K562 (cell line): ENCODE data around the gene GRK4. TPM values are rescaled to one million over a fixed set of nuclear protein-coding genes. Genes with fewer than 3 reads are reported as not detected.
"Not testable (repeated sequence)": the region's sequence is repeated elsewhere in the genome, so short reads cannot be mapped to it uniquely, and the experiment has no call there.

Experiments used
- ATAC-seq: fragments of 200-7000 bp; cut with Tn5 transposase; 3 replicates; pipeline ENCODE4 v1.9.1; 2020; ENCODE audit warnings: moderate library complexity
- BruUV-seq: library from RNA; stranded (reverse); fragments of 400-500 nt; replicated peaks from 2 replicates; lab custom pipeline; 2021; lab: Mats Ljungman, UMichigan
- CTCF ChIA-PET: fragments of 300-600 bp; formaldehyde crosslinking; extraction: SDS; loops from one replicate; lab custom pipeline; 2021; ENCODE audit warnings: low intra/inter-chr PET ratio; lab: Yijun Ruan, JAX
- POLR2A ChIA-PET: fragments of 300-600, 350-650 bp; sonication (Branson Sonifier 250); formaldehyde crosslinking; extraction: SDS; loops from one replicate; lab custom pipeline; 2021; ENCODE audit warnings: antibody characterized with exemption, inconsistent platforms; lab: Yijun Ruan, JAX
- DNase-seq, 4 experiments: peaks; one replicate each; pipeline versions ENCODE4 v3.0.0 to v3.0.0-alpha.2; 2011 to 2018; ENCODE audit warnings: low spot score in 3 of 4, mixed read lengths in 3 of 4; ENCODE audit errors: extremely low read depth in 1 of 4
- FAIRE-seq: peaks from 2 replicates; lab custom pipeline; 2011; peaks lifted over from hg19 to GRCh38; lab: Jason Lieb, UNC
- H2AFZ ChIP-seq: 2 replicates; pipeline ENCODE4 v1.6.0; 2011; ENCODE audit warnings: low read depth, low read length, control low read depth, inconsistent platforms
- H3K27ac ChIP-seq: fragments of 200-600 bp; 3 replicates; pipeline ENCODE4 v1.8.0; 2011; ENCODE audit warnings: low read depth, mild to moderate bottlenecking, control low read depth, inconsistent platforms, low read length, moderate library complexity, mixed read lengths; ENCODE audit errors: extremely low read depth
- H3K27me3 ChIP-seq, 2 experiments: fragments of 300-600 bp in 1 of 2; 2 replicates in 1 of 2; 3 replicates in 1 of 2; pipeline versions ENCODE4 v1.6.0 to v1.8.0; 2011; ENCODE audit warnings: inconsistent platforms in 2 of 2, low read length in 2 of 2, mild to moderate bottlenecking in 1 of 2, mixed read lengths in 1 of 2, moderate library complexity in 1 of 2; ENCODE audit not compliant: control insufficient read depth in 2 of 2, insufficient read depth in 2 of 2
- H3K36me3 ChIP-seq: fragments of 300-600 bp; 3 replicates; pipeline ENCODE4 v1.8.0; 2011; ENCODE audit warnings: mild to moderate bottlenecking, low read length, inconsistent platforms; ENCODE audit not compliant: control insufficient read depth, insufficient read depth
- H3K4me1 ChIP-seq, 2 experiments: fragments of 200-600 bp in 1 of 2; replicated peaks in 1 of 2; 2 replicates in 1 of 2; 3 replicates in 1 of 2; pipeline versions ENCODE4 v1.5.1 to v1.8.0; 2011; ENCODE audit warnings: inconsistent platforms in 2 of 2, low read length in 2 of 2, mild to moderate bottlenecking in 1 of 2, mixed read lengths in 1 of 2, moderate library complexity in 1 of 2; ENCODE audit not compliant: control insufficient read depth in 2 of 2, insufficient read depth in 2 of 2
- H3K4me2 ChIP-seq: 2 replicates; pipeline ENCODE4 v1.6.1; 2011; ENCODE audit warnings: low read length, control low read depth, inconsistent platforms, mixed read lengths; ENCODE audit not compliant: insufficient read depth
- H3K4me3 ChIP-seq: fragments of 200-600 bp; sonication (generic), shearing (Covaris generic); 2 replicates; pipeline ENCODE4 v1.5.1; 2016; ENCODE audit warnings: control low read depth, inconsistent platforms
- H3K79me2 ChIP-seq: fragments of 200-600 bp; 3 replicates; pipeline ENCODE4 v1.8.0; 2011; ENCODE audit warnings: low read length, inconsistent platforms; ENCODE audit not compliant: control insufficient read depth, insufficient read depth
- H3K9ac ChIP-seq, 2 experiments: 2 replicates each; pipeline versions ENCODE4 v1.6.0 to v1.6.1; 2011; ENCODE audit warnings: low read depth in 2 of 2, low read length in 2 of 2, control low read depth in 1 of 2, inconsistent platforms in 1 of 2, mild to moderate bottlenecking in 1 of 2, mixed read lengths in 1 of 2; ENCODE audit not compliant: insufficient read depth in 1 of 2
- H3K9me1 ChIP-seq: one replicate; pipeline ENCODE4 v1.6.0; 2011; ENCODE audit warnings: inconsistent platforms, mild to moderate bottlenecking, low read length, moderate library complexity; ENCODE audit not compliant: control insufficient read depth, insufficient read depth
- H3K9me3 ChIP-seq: replicated peaks from 2 replicates; pipeline ENCODE4 v1.5.1; 2011; ENCODE audit warnings: low read depth, low read length, inconsistent platforms; ENCODE audit not compliant: control insufficient read depth, insufficient read depth
- H4K20me1 ChIP-seq: replicated peaks from 2 replicates; pipeline ENCODE4 v1.6.1; 2011; ENCODE audit warnings: low read length, inconsistent platforms, mixed read lengths; ENCODE audit not compliant: control insufficient read depth, insufficient read depth
- POLR2G ChIP-seq: fragments of 200-400 bp; formaldehyde crosslinking; IDR thresholded peaks from 2 replicates; pipeline ENCODE4 v1.6.1; 2017; ENCODE audit warnings: low read depth, mild to moderate bottlenecking, antibody characterized with exemption, low read length, moderate library complexity
- WGBS: fragments of 100-300 bp; shearing (Covaris generic); methylation state at CpG from one replicate; pipeline ENCODE4 v1.1.6; 2016; ENCODE audit warnings: low coverage, mixed read lengths; ENCODE audit not compliant: insufficient coverage; ENCODE audit errors: missing lambda C conversion rate; 5-methylcytosine and 5-hydroxymethylcytosine counted together
- in situ Hi-C: fragments of 300-500 bp; cut with MboI; formaldehyde crosslinking; loops from 4 replicates; pipeline ENCODE4 v1.15.0; 2018; ENCODE audit warnings: inconsistent platforms, mixed read lengths
- intact Hi-C: fragments of 100-400 bp; cut with micrococcal nuclease; formaldehyde crosslinking; loops from 2 replicates; pipeline ENCODE4 v1.14.2; 2022
- polyA plus RNA-seq, 8 experiments: library from polyadenylated mRNA; depleted of rRNA in 4 of 8; stranded (reverse) in 5 of 8; unstranded in 3 of 8; fragments of >200 nt; fragmentation: Nextera tagmentation in 2 of 8; fragmentation: Illumina TruSeq in 1 of 8; extraction: Ambion mirVana in 2 of 8; extraction: Trizol in 1 of 8; gene quantifications; 2 replicates each; pipeline versions ENCODE4 v1.2.1 to v1.2.3, GENCODE V29; 2011 to 2014; ENCODE audit warnings: inconsistent platforms in 1 of 8, missing spikeins in 1 of 8
- total RNA-seq, 7 experiments: library from RNA; depleted of rRNA in 6 of 7; stranded (reverse); fragments of >200 nt in 6 of 7; fragmentation: Illumina TruSeq in 2 of 7; extraction: Trizol in 2 of 7; gene quantifications; 2 replicates each; pipeline versions ENCODE4 v1.2.1 to v1.2.3, GENCODE V29; 2011 to 2021; ENCODE audit warnings: low replicate concordance in 1 of 7

The GRK4 gene
- total and polyA plus RNA-seq, 9 of the 15 experiments (the other 6 are each of a cell fraction or from before 2014, with no cell fraction given), result 1.1 to 4.8 (median 2.6) TPM

DNA sequence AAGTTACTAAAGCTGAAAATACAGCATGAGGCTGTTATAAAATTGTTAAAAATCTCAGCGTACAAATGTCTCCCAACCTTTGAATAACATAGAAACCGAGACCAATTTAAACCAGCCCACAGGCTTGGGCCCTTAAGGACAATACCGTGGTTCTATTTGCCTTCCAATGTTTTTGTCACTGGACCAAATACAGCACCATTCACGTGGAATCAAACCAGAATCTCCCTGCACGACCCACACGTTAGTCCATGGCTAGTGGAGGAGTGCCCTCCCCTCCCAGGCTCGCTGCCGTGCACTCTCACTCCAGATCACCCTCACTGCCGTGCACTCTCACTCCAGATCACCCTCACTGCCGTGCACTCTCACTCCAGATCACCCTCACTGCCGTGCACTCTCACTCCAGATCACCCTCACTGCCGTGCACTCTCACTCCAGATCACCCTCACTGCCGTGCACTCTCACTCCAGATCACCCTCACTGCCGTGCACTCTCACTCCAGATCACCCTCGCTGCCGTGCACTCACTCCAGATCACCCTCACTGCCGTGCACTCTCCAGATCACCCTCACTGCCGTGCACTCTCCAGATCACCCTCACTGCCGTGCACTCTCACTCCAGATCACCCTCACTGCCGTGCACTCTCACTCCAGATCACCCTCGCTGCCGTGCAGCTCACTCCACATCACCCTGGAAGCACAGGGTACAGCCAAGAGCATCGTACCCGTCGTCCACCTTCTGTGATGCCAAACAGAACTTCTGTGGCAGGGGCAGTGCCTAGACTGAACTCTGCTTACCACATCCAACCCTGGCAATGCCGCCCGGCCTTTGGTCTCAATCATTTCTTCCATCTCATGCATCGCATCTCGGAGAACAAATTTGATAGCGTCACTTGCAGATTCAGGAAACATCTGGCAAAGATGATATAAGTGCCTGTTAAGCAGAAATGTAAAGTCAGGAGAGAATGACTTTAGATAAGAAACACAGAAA is 17.5 kb upstream of the GRK4 start:
- intact Hi-C loops, H3K9me3 ChIP-seq, in situ Hi-C loops, BruUV-seq, H3K27ac ChIP-seq, H3K4me3 ChIP-seq: not testable (repeated sequence)
- TF ChIP-seq POLR2G, result 0 out of 2 replicates have a peak, but pooled peaks have one; percentile 16
- TF ChIP-seq, all 486 proteins: peak for 1; not testable (repeated sequence) for 485
- H3K9ac ChIP-seq, DNase-seq, H3K79me2 ChIP-seq, H3K4me2 ChIP-seq, H3K4me1 ChIP-seq, FAIRE-seq, H2AFZ ChIP-seq, H3K9me1 ChIP-seq, CTCF ChIA-PET, H4K20me1 ChIP-seq, ATAC-seq, H3K27me3 ChIP-seq: not testable (repeated sequence)
- 91% methylated on average over 22 of the region's 30 CpGs for WGBS
- peaks cover 96% of the 10 kb centered on the region for H3K36me3 ChIP-seq
- POLR2A ChIA-PET, result interaction anchor here (0.6 to 1.3 kb wide), 6 partner anchors 8 to 207 kb away, joined by 3 to 10 read pairs (median 4); partner anchors contain the start of genes GRK4 and NOP14
